ENCODE measurements around the gene ASS1.

The ASS1 gene

GRCh38 chr9:130465383-130466096 is 20.8 kb downstream of the ASS1 start:
- no peak overlapping the region for H3K27ac ChIP-seq (ENCODE audit: poor library complexity, severe bottlenecking)
- no peaks in the 10 kb centered on the region for H3K4me1 ChIP-seq (ENCODE audit: insufficient read depth, poor library complexity, severe bottlenecking)
- no peak for TF ChIP-seq CTCF (IDR thresholded peaks at IDR 0.05; ENCODE audit: poor library complexity, severe bottlenecking)
- no peak for DNase-seq (ENCODE audit: low spot score)
- no peak for ATAC-seq (ENCODE audit: low read depth)
- no peak overlapping the region for H3K4me3 ChIP-seq (ENCODE audit: severe bottlenecking)
- no peaks in the 10 kb centered on the region for H3K36me3 ChIP-seq (ENCODE audit: low read depth)
- no peaks in the 10 kb centered on the region for H3K9me3 ChIP-seq (ENCODE audit: severe bottlenecking)
- no peaks in the 10 kb centered on the region for H3K27me3 ChIP-seq (ENCODE audit: insufficient read depth, poor library complexity, severe bottlenecking)

GRCh38 chr9:130466537-130467217 is 21.9 kb downstream of the ASS1 start:
- Histone ChIP-seq H3K4me3 (ENCODE audit: severe bottlenecking) (no peak overlapping the region), H3K36me3 (ENCODE audit: low read depth) (no peaks in the 10 kb centered on the region), H3K4me1 (ENCODE audit: insufficient read depth, poor library complexity, severe bottlenecking) (no peaks in the 10 kb centered on the region), H3K9me3 (ENCODE audit: severe bottlenecking) (no peaks in the 10 kb centered on the region), H3K27ac (ENCODE audit: poor library complexity, severe bottlenecking) (no peak overlapping the region), H3K27me3 (ENCODE audit: insufficient read depth, poor library complexity, severe bottlenecking) (no peaks in the 10 kb centered on the region)
- TF ChIP-seq CTCF (IDR thresholded peaks at IDR 0.05; ENCODE audit: poor library complexity, severe bottlenecking): no peak
- ATAC-seq (ENCODE audit: low read depth) (no peak), DNase-seq (ENCODE audit: low spot score) (no peak)

- DNase-seq (ENCODE audit: low spot score) (no peak), ATAC-seq (ENCODE audit: low read depth) (no peak)
- H3K36me3 ChIP-seq (ENCODE audit: low read depth): no peaks in the 10 kb centered on the region
- no peaks in the 10 kb centered on the region for H3K9me3 ChIP-seq (ENCODE audit: severe bottlenecking)
- no peak for TF ChIP-seq CTCF (IDR thresholded peaks at IDR 0.05; ENCODE audit: poor library complexity, severe bottlenecking)
- no peaks in the 10 kb centered on the region for H3K4me1 ChIP-seq (ENCODE audit: insufficient read depth, poor library complexity, severe bottlenecking)
- H3K27me3 ChIP-seq (ENCODE audit: insufficient read depth, poor library complexity, severe bottlenecking): no peaks in the 10 kb centered on the region
- H3K27ac ChIP-seq (ENCODE audit: poor library complexity, severe bottlenecking): no peak overlapping the region
- H3K4me3 ChIP-seq (ENCODE audit: severe bottlenecking): no peak overlapping the region
Measured at GRCh38 chr9:130467316-130467715, 22.6 kb downstream of the ASS1 start.

- TF ChIP-seq CTCF (IDR thresholded peaks at IDR 0.05; ENCODE audit: poor library complexity, severe bottlenecking): no peak
- ATAC-seq (ENCODE audit: low read depth) (no peak), DNase-seq (ENCODE audit: low spot score) (no peak)
- H3K4me1 ChIP-seq (ENCODE audit: insufficient read depth, poor library complexity, severe bottlenecking): no peaks in the 10 kb centered on the region
- H3K36me3 ChIP-seq (ENCODE audit: low read depth): no peaks in the 10 kb centered on the region
- no peak overlapping the region for H3K4me3 ChIP-seq (ENCODE audit: severe bottlenecking)
- no peaks in the 10 kb centered on the region for H3K27me3 ChIP-seq (ENCODE audit: insufficient read depth, poor library complexity, severe bottlenecking)
- H3K27ac ChIP-seq (ENCODE audit: poor library complexity, severe bottlenecking): no peak overlapping the region
- H3K9me3 ChIP-seq (ENCODE audit: severe bottlenecking): no peaks in the 10 kb centered on the region
Measured at GRCh38 chr9:130468566-130468965, 23.8 kb downstream of the ASS1 start.

GRCh38 chr9:130470269-130470668 is 25.5 kb downstream of the ASS1 start:
- H3K27me3 ChIP-seq (ENCODE audit: insufficient read depth, poor library complexity, severe bottlenecking): no peaks in the 10 kb centered on the region
- H3K4me3 ChIP-seq (ENCODE audit: severe bottlenecking): no peak overlapping the region
- H3K36me3 ChIP-seq (ENCODE audit: low read depth): no peaks in the 10 kb centered on the region
- DNase-seq (ENCODE audit: low spot score) (no peak), ATAC-seq (ENCODE audit: low read depth) (no peak)
- no peaks in the 10 kb centered on the region for H3K4me1 ChIP-seq (ENCODE audit: insufficient read depth, poor library complexity, severe bottlenecking)
- TF ChIP-seq CTCF (IDR thresholded peaks at IDR 0.05; ENCODE audit: poor library complexity, severe bottlenecking): no peak
- H3K27ac ChIP-seq (ENCODE audit: poor library complexity, severe bottlenecking): no peak overlapping the region
- no peaks in the 10 kb centered on the region for H3K9me3 ChIP-seq (ENCODE audit: severe bottlenecking)

All from RWPE2 (cell line).